Glomerular endothelial cell (primary cell): ENCODE results near the gene ADH4. TPM values are rescaled to one million over a fixed set of nuclear protein-coding genes. Genes with fewer than 3 reads are reported as not detected.
"Not testable (repeated sequence)": the region's sequence is repeated elsewhere in the genome, so short reads cannot be mapped to it uniquely, and the experiment has no call there.

Source experiments
- DNase-seq: peaks from one replicate; pipeline ENCODE4 v3.0.0-alpha.2; 2011; ENCODE audit warnings: low read depth, low spot score; ENCODE audit errors: extremely low read depth
- total RNA-seq: library from RNA; depleted of rRNA; stranded (reverse); fragments of >200 nt; gene quantifications from 2 replicates; pipeline ENCODE4 v1.2.3, GENCODE V29; 2015

ADH4 gene
- total RNA-seq, 1 donor from 2014 or later, result not detected

DNA sequence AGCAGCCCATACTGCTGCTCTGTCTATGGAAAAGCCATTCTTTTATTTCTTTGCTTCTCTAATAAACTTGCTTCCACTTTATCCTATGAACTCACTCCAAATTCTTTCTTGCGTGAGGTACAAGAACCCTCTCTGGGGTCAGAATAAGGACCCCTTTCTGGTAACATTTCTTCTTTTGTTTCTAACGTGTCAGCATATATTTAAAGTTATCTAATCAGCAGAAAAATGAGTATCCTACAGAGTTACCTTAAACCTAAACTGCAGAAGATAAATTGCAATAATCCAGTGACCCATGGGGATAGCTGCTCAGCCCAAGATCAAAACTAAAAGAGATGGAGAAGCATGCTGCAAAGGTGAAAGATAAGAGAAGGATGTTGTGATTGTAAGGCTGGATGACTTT lies 59.5 kb downstream of the ADH4 start:
- no peak for DNase-seq

- no peak for DNase-seq
These were observed 61.9 kb downstream of the ADH4 start for GRCh38 chr4:99082192-99082591.

DNA sequence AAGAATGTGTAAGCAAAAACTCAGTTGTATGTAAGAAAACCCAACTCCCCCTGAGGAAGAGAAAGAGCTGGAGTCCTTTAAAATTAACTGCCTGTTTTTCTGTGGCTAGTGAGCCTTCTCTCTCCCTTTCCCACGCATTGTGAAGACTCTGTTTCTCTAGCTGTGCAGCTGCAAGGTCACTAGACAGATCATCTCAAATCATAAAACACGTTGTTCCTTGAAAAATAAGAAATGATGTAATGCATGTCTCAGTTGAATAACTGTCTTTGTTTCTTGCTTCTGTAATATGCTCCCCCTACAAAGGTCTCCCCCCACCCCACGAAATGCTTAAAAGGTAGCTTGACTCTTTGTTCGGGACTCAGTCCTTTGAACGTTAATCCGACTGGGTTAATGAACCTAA lies 63.2 kb downstream of the ADH4 start:
- DNase-seq, result not testable (repeated sequence)

DNA sequence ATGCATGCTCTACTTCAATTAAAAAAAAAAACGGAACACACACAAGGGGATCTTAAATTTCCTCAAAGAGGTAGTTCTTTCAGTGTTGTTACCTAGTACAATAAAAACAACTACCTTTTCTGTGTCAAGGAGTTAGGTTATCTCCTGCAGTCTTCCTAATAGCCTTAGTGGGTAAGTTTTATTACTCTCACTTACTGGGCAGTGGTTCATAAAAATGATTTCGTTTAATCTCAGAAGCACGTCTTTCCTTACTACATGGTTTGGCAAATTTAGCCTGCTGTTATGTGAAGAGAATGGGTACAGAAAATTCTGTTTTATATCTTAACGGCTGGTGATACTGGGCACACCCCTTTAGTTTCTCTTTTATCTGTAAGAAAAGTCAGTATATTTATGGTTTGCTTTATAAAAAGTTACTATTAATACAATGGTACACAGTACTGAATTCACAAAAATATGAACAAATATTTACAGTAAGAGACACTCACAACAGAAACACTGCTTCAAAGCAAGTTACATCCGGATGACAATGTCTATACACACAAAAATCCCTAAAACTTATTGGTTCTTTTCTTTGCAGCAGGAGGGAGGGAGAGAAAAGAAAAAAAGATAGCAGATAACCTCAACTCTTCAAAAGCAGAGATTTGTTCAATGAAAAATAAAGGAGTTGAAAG lies 64.3 kb downstream of the ADH4 start:
- no peak for DNase-seq

- no peak for DNase-seq
These were observed 65.0 kb downstream of the ADH4 start for GRCh38 chr4:99078931-99079624.

- DNase-seq, result no peak
These were observed 65.8 kb downstream of the ADH4 start for GRCh38 chr4:99078336-99078735.

DNA sequence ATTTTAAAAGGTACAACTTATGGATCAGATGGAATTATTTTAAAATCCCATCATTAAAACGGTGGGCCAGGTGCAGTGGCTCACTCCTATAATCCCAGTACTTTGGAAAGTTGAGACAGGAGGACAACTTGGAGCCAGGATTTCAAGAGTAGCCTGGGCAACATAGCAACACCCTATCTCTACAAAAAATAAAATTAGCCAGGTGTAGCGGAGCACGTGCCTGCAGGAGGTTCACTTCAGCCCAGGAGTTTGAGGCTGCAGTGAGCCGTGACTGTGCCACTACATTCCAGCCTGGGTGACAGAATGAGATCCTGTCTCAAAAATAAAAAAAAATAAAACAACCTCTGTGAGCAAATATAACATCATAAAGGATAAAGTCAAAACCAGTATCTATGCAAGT lies 66.9 kb downstream of the ADH4 start:
- no peak for DNase-seq

GRCh38 chr4:99076292-99076976 lies 67.7 kb downstream of the ADH4 start:
- DNase-seq, result no peak

- DNase-seq, result no peak
These were observed 69.3 kb downstream of the ADH4 start for GRCh38 chr4:99074816-99075215.

Other genes with a start within 250 kb of the ADH4 start
- 102 and 108 TPM in 2 replicates for gene EIF4E, start 215.2 kb downstream of the ADH4 start, total RNA-seq
- gene METAP1, start 148.6 kb downstream of the ADH4 start, total RNA-seq, result 26.4 and 30.0 TPM in 2 replicates
- 77.2 and 93.0 TPM in 2 replicates for gene ADH5, start 55.5 kb downstream of the ADH4 start, total RNA-seq
- gene ADH6, start 74.9 kb upstream of the ADH4 start, total RNA-seq, result not detected in 2 replicates
- gene ADH1A, start 146.7 kb upstream of the ADH4 start, total RNA-seq, result not detected in 2 replicates
- gene ADH1B, start 177.1 kb upstream of the ADH4 start, total RNA-seq, result not detected in 2 replicates
- gene ADH1C, start 208.4 kb upstream of the ADH4 start, total RNA-seq, result not detected in 2 replicates